PFSK-1 (cell line): Measurements from ENCODE around the gene TAS2R41.

Experiments
- FOXP2 ChIP-seq: optimal IDR thresholded peaks from 2 replicates; pipeline ENCODE3; 2011; ENCODE audit warnings: borderline replicate concordance, control low read depth, inconsistent platforms; ENCODE audit not compliant: insufficient read depth; ENCODE audit errors: extremely low read length, extremely low read depth
- POLR2AphosphoS5 ChIP-seq: IDR thresholded peaks from 2 replicates; pipeline ENCODE4 v1.6.1; 2012; ENCODE audit warnings: low read depth, mild to moderate bottlenecking, control low read depth, low read length, moderate library complexity
- REST ChIP-seq, 2 experiments: IDR thresholded peaks; 2 replicates each; pipeline versions ENCODE4 v1.6.1 to v1.8.0; 2011 to 2012; ENCODE audit warnings: low read depth in 2 of 2, low read length in 2 of 2, control low read depth in 1 of 2, inconsistent platforms in 1 of 2, mild to moderate bottlenecking in 1 of 2, moderate library complexity in 1 of 2; ENCODE audit not compliant: insufficient read depth in 1 of 2
- SIN3A ChIP-seq: IDR thresholded peaks from 2 replicates; pipeline ENCODE4 v1.6.1; 2012; ENCODE audit warnings: mild to moderate bottlenecking, low read length, moderate library complexity, borderline replicate concordance; ENCODE audit not compliant: insufficient read depth
- TAF1 ChIP-seq: IDR thresholded peaks from 2 replicates; pipeline ENCODE4 v1.6.1; 2012; ENCODE audit warnings: low read length, control low read depth, borderline replicate concordance; ENCODE audit not compliant: insufficient read depth

The TAS2R41 gene

DNA sequence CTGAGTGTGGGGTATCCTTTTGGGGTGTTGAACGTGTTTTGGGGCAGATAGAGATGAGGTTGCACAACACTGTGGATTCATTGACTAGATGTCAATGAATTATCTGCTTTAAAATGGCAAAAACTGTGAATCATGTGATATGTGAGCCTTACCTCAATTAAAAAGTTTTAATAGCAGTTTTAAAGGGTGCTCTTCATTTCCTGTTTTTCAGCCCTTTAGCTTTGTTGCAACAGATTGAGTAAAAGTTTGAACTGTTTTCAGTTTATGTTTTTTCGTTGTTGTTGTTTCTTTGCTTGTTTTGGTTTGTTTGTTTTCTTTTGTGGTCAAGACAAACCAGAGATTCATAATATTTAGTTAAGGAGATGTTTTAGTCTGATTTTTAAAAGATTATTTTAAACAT, 9.4 kb downstream of the TAS2R41 start:
- TF ChIP-seq SIN3A (no peak), POLR2AphosphoS5 (no peak), FOXP2 (no peak), TAF1 (no peak)

DNA sequence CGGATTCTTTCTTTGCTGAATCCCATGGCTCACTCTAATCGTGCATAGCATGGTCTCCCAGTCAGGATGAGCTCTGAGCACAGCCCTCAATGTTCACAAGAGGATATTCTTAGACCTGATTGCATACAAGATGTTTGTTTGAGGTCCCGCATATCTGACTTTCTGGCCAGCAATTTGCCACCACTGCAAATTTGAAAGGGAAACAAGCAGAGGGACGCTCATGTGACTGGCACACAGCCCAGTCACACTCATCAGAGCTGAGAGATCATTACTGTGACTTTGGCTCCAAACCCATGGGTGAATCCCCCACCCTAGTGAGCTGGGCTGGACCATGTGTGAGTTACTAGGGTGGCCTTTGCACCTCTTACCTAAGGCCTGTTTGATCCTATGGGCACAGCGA, 9.9 kb downstream of the TAS2R41 start:
- TF ChIP-seq SIN3A: no peak
- TF ChIP-seq FOXP2: no peak
- TF ChIP-seq REST (IDR thresholded peaks at IDR 0.05; ENCODE audit: insufficient read depth in 1 of 2, low read depth in 2 of 2, low read length in 2 of 2): no peak
- no peak for TF ChIP-seq POLR2AphosphoS5
- TF ChIP-seq TAF1: no peak

DNA sequence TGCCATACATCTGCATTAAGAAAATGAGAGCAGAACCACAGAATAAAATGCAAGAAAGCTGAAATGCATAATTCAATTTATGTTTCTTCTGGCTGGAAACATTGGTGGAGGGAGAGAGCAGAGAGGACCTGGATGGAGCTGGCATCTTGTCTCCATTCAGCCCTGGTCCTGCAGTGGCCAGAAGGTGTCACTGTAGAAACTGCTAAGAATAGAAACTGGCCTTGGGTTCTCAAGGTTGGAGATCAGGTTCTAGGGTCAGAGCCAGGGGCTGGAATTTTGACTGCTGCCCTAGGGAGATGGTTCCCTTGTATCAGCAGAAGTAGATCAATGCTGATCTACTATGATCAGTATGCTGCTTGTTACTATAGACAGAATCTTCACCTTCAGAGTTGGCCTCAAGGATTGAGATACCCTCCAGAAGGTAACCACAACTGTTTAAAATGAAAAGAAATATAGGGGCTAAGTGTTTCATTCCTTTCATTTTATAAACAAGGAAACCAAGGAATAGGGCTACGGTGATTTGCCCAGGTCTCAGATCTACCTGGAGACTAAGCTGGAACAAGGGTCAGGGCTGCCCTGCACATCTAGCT, 13.1 kb downstream of the TAS2R41 start:
- no peak for TF ChIP-seq REST (IDR thresholded peaks at IDR 0.05; ENCODE audit: insufficient read depth in 1 of 2, low read depth in 2 of 2, low read length in 2 of 2)
- TF ChIP-seq SIN3A: no peak
- no peak for TF ChIP-seq FOXP2
- no peak for TF ChIP-seq TAF1
- TF ChIP-seq POLR2AphosphoS5: no peak

DNA sequence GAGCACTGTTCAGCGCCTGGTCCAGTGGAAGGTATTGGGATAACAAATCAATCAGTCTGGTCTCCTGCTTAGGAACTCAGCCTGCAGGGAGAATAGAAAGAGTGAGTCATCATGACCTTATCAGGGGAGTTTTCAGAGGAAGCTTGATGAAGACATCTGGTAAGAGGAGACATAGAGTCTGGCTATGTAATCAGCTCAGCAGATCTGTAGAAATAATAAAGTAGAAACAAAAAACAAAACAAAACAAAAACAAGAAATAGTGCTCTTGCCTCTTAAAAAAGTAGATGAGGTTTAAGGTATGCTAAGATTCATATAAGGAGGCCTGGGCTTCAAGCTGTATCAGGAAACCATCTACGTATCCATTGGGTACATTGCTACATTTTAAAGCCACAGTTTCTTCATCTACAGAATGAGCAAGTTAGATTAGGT, 14.4 kb downstream of the TAS2R41 start:
- no peak for TF ChIP-seq FOXP2
- TF ChIP-seq TAF1: no peak
- TF ChIP-seq POLR2AphosphoS5: no peak
- no peak for TF ChIP-seq SIN3A
- no peak for TF ChIP-seq REST (IDR thresholded peaks at IDR 0.05; ENCODE audit: insufficient read depth in 1 of 2, low read depth in 2 of 2, low read length in 2 of 2)

GRCh38 chr7:143492799-143493739, 15.4 kb downstream of the TAS2R41 start:
- no peak for TF ChIP-seq TAF1
- no peak for TF ChIP-seq FOXP2
- TF ChIP-seq SIN3A: no peak
- TF ChIP-seq REST (IDR thresholded peaks at IDR 0.05; ENCODE audit: insufficient read depth in 1 of 2, low read depth in 2 of 2, low read length in 2 of 2): no peak
- TF ChIP-seq POLR2AphosphoS5: no peak
